ENCODE data around the gene SHISA8. TPM values are rescaled to one million over a fixed set of nuclear protein-coding genes. Genes with fewer than 3 reads are reported as not detected.

Gene SHISA8
- total and polyA plus RNA-seq, 10 of the 15 experiments (the other 5 are each of a cell fraction or from before 2014, with no cell fraction given) = 0.06 to 10.1 (median 0.25) TPM

DNA sequence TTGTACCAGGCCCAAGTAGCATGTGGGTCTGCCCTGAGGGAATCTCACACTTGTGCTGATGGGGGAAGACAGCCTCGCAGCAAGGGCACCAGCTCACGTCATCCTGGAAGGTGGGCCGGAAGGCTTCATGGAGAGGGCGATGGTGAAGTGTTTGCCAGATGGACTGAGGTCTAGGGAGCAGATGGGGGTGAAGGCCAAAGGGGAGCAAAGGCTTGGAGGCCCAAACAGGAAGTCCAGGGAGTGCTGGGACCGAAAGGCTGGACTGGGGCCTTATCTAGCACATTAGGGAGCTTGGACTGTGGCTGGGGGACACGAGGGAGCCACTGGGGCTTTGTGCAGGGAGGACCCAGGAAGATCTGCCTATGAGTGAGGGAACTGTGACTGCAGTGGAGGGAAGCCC lies 12.9 kb upstream of the SHISA8 start:
- peak overlapping the region; percentile 7; the same call in 1 of the 2 replicates for H3K4me2 ChIP-seq (ENCODE audit: control insufficient read depth, insufficient read depth)
- H3K4me3 ChIP-seq = no peak overlapping the region
- ATAC-seq = no peak
- no peak overlapping the region for H3K9ac ChIP-seq (ENCODE audit: control insufficient read depth, insufficient read depth, low read length)
- intact Hi-C loops (cut with micrococcal nuclease; ENCODE audit: unreplicated experiment) = no loop called here
- peak overlapping the region; percentile 91 for H3K27ac ChIP-seq (ENCODE audit: control insufficient read depth, insufficient read depth)
- H3K36me3 ChIP-seq (ENCODE audit: control insufficient read depth in 2 of 2, insufficient read depth in 2 of 2, low read length in 1 of 2) = 0 out of 4 replicates have a peak, but pooled peaks cover 0 to 9% of the 10 kb centered on the region in 2 experiments
- ChIA-PET CTCF (interaction anchor here (1.2 to 11.0 kb wide), 3 partner anchors 9 to 19 kb away, joined by 4 to 234 read pairs (median 5); partner anchors contain the start of gene CENPM), RAD21 (ENCODE audit: unreplicated experiment) (interaction anchor here (1.4 to 11.6 kb wide), 6 partner anchors 10 to 231 kb away, joined by 5 to 408 read pairs (median 32); partner anchors contain the start of genes CENPM and SMIM45), POLR2A (interaction anchor here (0.6 to 15.3 kb wide), 9 partner anchors 8 to 88 kb away, joined by 3 to 599 read pairs (median 3); partner anchors contain the start of gene CENPM), SMC1A (ENCODE audit: uncharacterized antibody, unreplicated experiment) (interaction anchor here (0.9 to 15.4 kb wide), 4 partner anchors 12 to 1001 kb away, joined by 3 to 321 read pairs (median 6); partner anchors contain the start of gene CENPM)
- H2AFZ ChIP-seq (ENCODE audit: control insufficient read depth, low read depth, low read length) = no peak overlapping the region
- no peaks in the 10 kb centered on the region for H3K9me3 ChIP-seq (replicated peaks; ENCODE audit: control insufficient read depth, insufficient read depth, low read length)
- peaks cover 32% of the 10 kb centered on the region for H3K79me2 ChIP-seq (ENCODE audit: control insufficient read depth, insufficient read depth, low read length)
- H4K20me1 ChIP-seq (ENCODE audit: control insufficient read depth, insufficient read depth) = no peaks in the 10 kb centered on the region
- 59% methylated on average over 6 of the region's 6 CpGs for WGBS (ENCODE audit: insufficient coverage, insufficient replicate concordance, low lambda C conversion rate, missing lambda C conversion rate)
- TF ChIP-seq GATAD2B (conservative IDR thresholded peaks at IDR 0.05; ENCODE audit: low read depth) (peak; percentile 21), HDGF (IDR thresholded peaks at IDR 0.05) (0 out of 2 replicates have a peak, but pooled peaks have one; percentile 54)
- TF ChIP-seq, protein P1, sequence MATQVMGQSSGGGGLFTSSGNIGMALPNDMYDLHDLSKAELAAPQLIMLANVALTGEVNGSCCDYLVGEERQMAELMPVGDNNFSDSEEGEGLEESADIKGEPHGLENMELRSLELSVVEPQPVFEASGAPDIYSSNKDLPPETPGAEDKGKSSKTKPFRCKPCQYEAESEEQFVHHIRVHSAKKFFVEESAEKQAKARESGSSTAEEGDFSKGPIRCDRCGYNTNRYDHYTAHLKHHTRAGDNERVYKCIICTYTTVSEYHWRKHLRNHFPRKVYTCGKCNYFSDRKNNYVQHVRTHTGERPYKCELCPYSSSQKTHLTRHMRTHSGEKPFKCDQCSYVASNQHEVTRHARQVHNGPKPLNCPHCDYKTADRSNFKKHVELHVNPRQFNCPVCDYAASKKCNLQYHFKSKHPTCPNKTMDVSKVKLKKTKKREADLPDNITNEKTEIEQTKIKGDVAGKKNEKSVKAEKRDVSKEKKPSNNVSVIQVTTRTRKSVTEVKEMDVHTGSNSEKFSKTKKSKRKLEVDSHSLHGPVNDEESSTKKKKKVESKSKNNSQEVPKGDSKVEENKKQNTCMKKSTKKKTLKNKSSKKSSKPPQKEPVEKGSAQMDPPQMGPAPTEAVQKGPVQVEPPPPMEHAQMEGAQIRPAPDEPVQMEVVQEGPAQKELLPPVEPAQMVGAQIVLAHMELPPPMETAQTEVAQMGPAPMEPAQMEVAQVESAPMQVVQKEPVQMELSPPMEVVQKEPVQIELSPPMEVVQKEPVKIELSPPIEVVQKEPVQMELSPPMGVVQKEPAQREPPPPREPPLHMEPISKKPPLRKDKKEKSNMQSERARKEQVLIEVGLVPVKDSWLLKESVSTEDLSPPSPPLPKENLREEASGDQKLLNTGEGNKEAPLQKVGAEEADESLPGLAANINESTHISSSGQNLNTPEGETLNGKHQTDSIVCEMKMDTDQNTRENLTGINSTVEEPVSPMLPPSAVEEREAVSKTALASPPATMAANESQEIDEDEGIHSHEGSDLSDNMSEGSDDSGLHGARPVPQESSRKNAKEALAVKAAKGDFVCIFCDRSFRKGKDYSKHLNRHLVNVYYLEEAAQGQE (IDR thresholded peaks at IDR 0.05; ENCODE audit: low read depth, low read length) = no peak
- TF ChIP-seq, protein P2, sequence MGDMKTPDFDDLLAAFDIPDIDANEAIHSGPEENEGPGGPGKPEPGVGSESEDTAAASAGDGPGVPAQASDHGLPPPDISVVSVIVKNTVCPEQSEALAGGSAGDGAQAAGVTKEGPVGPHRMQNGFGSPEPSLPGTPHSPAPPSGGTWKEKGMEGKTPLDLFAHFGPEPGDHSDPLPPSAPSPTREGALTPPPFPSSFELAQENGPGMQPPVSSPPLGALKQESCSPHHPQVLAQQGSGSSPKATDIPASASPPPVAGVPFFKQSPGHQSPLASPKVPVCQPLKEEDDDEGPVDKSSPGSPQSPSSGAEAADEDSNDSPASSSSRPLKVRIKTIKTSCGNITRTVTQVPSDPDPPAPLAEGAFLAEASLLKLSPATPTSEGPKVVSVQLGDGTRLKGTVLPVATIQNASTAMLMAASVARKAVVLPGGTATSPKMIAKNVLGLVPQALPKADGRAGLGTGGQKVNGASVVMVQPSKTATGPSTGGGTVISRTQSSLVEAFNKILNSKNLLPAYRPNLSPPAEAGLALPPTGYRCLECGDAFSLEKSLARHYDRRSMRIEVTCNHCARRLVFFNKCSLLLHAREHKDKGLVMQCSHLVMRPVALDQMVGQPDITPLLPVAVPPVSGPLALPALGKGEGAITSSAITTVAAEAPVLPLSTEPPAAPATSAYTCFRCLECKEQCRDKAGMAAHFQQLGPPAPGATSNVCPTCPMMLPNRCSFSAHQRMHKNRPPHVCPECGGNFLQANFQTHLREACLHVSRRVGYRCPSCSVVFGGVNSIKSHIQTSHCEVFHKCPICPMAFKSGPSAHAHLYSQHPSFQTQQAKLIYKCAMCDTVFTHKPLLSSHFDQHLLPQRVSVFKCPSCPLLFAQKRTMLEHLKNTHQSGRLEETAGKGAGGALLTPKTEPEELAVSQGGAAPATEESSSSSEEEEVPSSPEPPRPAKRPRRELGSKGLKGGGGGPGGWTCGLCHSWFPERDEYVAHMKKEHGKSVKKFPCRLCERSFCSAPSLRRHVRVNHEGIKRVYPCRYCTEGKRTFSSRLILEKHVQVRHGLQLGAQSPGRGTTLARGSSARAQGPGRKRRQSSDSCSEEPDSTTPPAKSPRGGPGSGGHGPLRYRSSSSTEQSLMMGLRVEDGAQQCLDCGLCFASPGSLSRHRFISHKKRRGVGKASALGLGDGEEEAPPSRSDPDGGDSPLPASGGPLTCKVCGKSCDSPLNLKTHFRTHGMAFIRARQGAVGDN (IDR thresholded peaks at IDR 0.05) = peak; percentile 69
- H3K27me3 ChIP-seq (replicated peaks in 1 of 2; ENCODE audit: control insufficient read depth in 2 of 2, insufficient read depth in 2 of 2, low read length in 1 of 2) = no peaks in the 10 kb centered on the region
- H3K4me1 ChIP-seq (ENCODE audit: control insufficient read depth, insufficient read depth, low read length) = peaks cover 56% of the 10 kb centered on the region
- in situ Hi-C loops (cut with MboI) = no loop called here
- no peak for DNase-seq (ENCODE audit: low read depth, low spot score)
- no TSS peak for BruUV-seq (replicated peaks)
- no peak for FAIRE-seq
